SK-N-SH (cell line): ENCODE measurements around the gene ARHGAP11A. TPM values are rescaled to one million over a fixed set of nuclear protein-coding genes. Genes with fewer than 3 reads are reported as not detected.

ENCODE experiments used
- CTCF ChIA-PET: fragments of 300-600, 350-600 bp; formaldehyde crosslinking; extraction: SDS; loops from one replicate; lab custom pipeline; 2021; lab: Yijun Ruan, JAX
- POLR2A ChIA-PET: fragments of 350-600 bp; sonication (Branson Sonifier 250); formaldehyde crosslinking; extraction: SDS; loops from one replicate; lab custom pipeline; 2020; ENCODE audit warnings: antibody characterized with exemption, inconsistent platforms; lab: Yijun Ruan, JAX
- DNase-seq: peaks from one replicate; pipeline ENCODE4 v3.0.0; 2012
- H2AFZ ChIP-seq: fragments of 200-600 bp; sonication (generic); 2 replicates; pipeline ENCODE4 v1.8.1; 2016; ENCODE audit warnings: antibody characterized with exemption, mild to moderate bottlenecking, low read depth
- H3F3A ChIP-seq: fragments of 200-600 bp; sonication (generic); replicated peaks from 2 replicates; pipeline ENCODE3; 2016; ENCODE audit warnings: antibody characterized with exemption, mild to moderate bottlenecking; ENCODE audit not compliant: insufficient read depth
- H3K27ac ChIP-seq, 2 experiments: fragments of 200-500 bp in 1 of 2; fragments of 200-600 bp in 1 of 2; sonication (Bioruptor generic) in 1 of 2; sonication (generic), shearing (Covaris generic) in 1 of 2; 2 replicates each; pipeline versions ENCODE4 v1.5.1 to v1.6.1; 2014 to 2016; ENCODE audit warnings: low read depth in 2 of 2, inconsistent platforms in 1 of 2, low read length in 1 of 2, mild to moderate bottlenecking in 1 of 2, mixed read lengths in 1 of 2
- H3K27me3 ChIP-seq: fragments of 200-600 bp; sonication (generic), shearing (Covaris generic); 2 replicates; pipeline ENCODE4 v1.6.1; 2016; ENCODE audit warnings: mixed run types; ENCODE audit not compliant: insufficient read depth
- H3K36me3 ChIP-seq, 2 experiments: fragments of 200-500 bp in 1 of 2; fragments of 200-600 bp in 1 of 2; sonication (Bioruptor generic) in 1 of 2; sonication (generic) in 1 of 2; replicated peaks in 1 of 2; 2 replicates each; pipeline versions ENCODE3 to v1.5.1; 2014 to 2016; ENCODE audit warnings: low read length in 1 of 2, mild to moderate bottlenecking in 1 of 2; ENCODE audit not compliant: insufficient read depth in 2 of 2, control insufficient read depth in 1 of 2
- H3K4me1 ChIP-seq, 2 experiments: fragments of 200-500 bp in 1 of 2; fragments of 200-600 bp in 1 of 2; sonication (Bioruptor generic) in 1 of 2; sonication (generic), shearing (Covaris generic) in 1 of 2; 2 replicates each; pipeline versions ENCODE4 v1.5.1 to v1.6.1; 2014 to 2016; ENCODE audit warnings: low read depth in 1 of 2, low read length in 1 of 2, mixed run types in 1 of 2; ENCODE audit not compliant: insufficient read depth in 2 of 2, control insufficient read depth in 1 of 2
- H3K4me2 ChIP-seq: fragments of 200-600 bp; sonication (generic), shearing (Covaris generic); 2 replicates; pipeline ENCODE4 v1.6.1; 2017; ENCODE audit warnings: mixed run types
- H3K4me3 ChIP-seq, 2 experiments: fragments of 200-500 bp in 1 of 2; fragments of 200-600 bp in 1 of 2; sonication (Bioruptor generic) in 1 of 2; sonication (generic), shearing (Covaris generic) in 1 of 2; 2 replicates each; pipeline versions ENCODE4 v1.5.1 to v1.8.1; 2014 to 2016; ENCODE audit warnings: low read depth in 2 of 2, inconsistent platforms in 1 of 2, low read length in 1 of 2, mild to moderate bottlenecking in 1 of 2, mixed read lengths in 1 of 2, moderate library complexity in 1 of 2
- H3K79me2 ChIP-seq: fragments of 200-600 bp; sonication (generic); 2 replicates; pipeline ENCODE4 v1.8.1; 2017; ENCODE audit warnings: mild to moderate bottlenecking; ENCODE audit not compliant: insufficient read depth
- H3K9ac ChIP-seq: fragments of 200-600 bp; sonication (generic); 2 replicates; pipeline ENCODE4 v1.6.1; 2017; ENCODE audit warnings: mixed run types
- H3K9me2 ChIP-seq: fragments of 200-600 bp; sonication (generic); 2 replicates; pipeline ENCODE4 v1.6.1; 2017; ENCODE audit warnings: mixed run types
- H3K9me3 ChIP-seq: fragments of 200-600 bp; sonication (generic); 2 replicates; pipeline ENCODE4 v1.6.1; 2017; ENCODE audit warnings: mixed run types, mild to moderate bottlenecking, moderate library complexity
- H4K20me1 ChIP-seq: fragments of 200-600 bp; sonication (generic); 2 replicates; pipeline ENCODE4 v1.6.1; 2017; ENCODE audit warnings: mild to moderate bottlenecking, mixed run types; ENCODE audit not compliant: insufficient read depth
- CHD2 ChIP-seq: fragments of 150-350 bp; IDR thresholded peaks from 2 replicates; pipeline ENCODE4 v1.6.1; 2018; ENCODE audit warnings: low read length; ENCODE audit not compliant: partially characterized antibody
- GATA2 ChIP-seq: sonication (generic); formaldehyde crosslinking; IDR thresholded peaks from 2 replicates; pipeline ENCODE4 v1.5.0; 2020; ENCODE audit warnings: mild to moderate bottlenecking, missing genetic modification reagents
- JUND ChIP-seq: IDR thresholded peaks from 2 replicates; pipeline ENCODE4 v1.4.0; 2012
- MEF2A ChIP-seq: IDR thresholded peaks from 2 replicates; pipeline ENCODE4 v1.4.0; 2012; ENCODE audit warnings: low read depth, borderline replicate concordance
- POLR2AphosphoS5 ChIP-seq: IDR thresholded peaks from 2 replicates; pipeline ENCODE4 v1.6.1; 2012; ENCODE audit warnings: low read depth, low read length
- RCOR1 ChIP-seq: fragments of 150-350 bp; IDR thresholded peaks from 2 replicates; pipeline ENCODE4 v1.6.1; 2017; ENCODE audit warnings: antibody characterized with exemption, low read length
- SIN3A ChIP-seq: IDR thresholded peaks from 2 replicates; pipeline ENCODE4 v1.6.1; 2012; ENCODE audit warnings: low read depth, mild to moderate bottlenecking, low read length, moderate library complexity, borderline replicate concordance
- TAF1 ChIP-seq: IDR thresholded peaks from 2 replicates; pipeline ENCODE4 v1.6.1; 2012; ENCODE audit warnings: low read depth, mild to moderate bottlenecking, low read length, moderate library complexity, borderline replicate concordance
- YY1 ChIP-seq: IDR thresholded peaks from 2 replicates; pipeline ENCODE4 v1.4.0; 2012; ENCODE audit warnings: low read depth, mild to moderate bottlenecking
- WGBS: methylation state at CpG from one replicate; pipeline ENCODE4 v1.1.6; 2017; ENCODE audit warnings: low lambda C conversion rate; 5-methylcytosine and 5-hydroxymethylcytosine counted together
- polyA plus RNA-seq, 3 experiments: library from polyadenylated mRNA; depleted of rRNA; stranded (reverse); fragments of >200 nt; gene quantifications; 2 replicates each; pipeline ENCODE4 v1.2.3, GENCODE V29; 2012
- TF ChIP-seq, protein P1 (sequence below): IDR thresholded peaks from 2 replicates; pipeline ENCODE4 v1.4.0; 2012; ENCODE audit warnings: low read depth, borderline replicate concordance
- TF ChIP-seq, protein P2 (sequence below): fragments of 150-350 bp; IDR thresholded peaks from 2 replicates; pipeline ENCODE4 v1.6.1; 2016; ENCODE audit warnings: mild to moderate bottlenecking, low read depth, low read length
- TF ChIP-seq, protein P3 (sequence below): IDR thresholded peaks from 2 replicates; pipeline ENCODE4; 2012
- TF ChIP-seq, protein P4 (sequence below): IDR thresholded peaks from 2 replicates; pipeline ENCODE4 v1.6.1; 2012; ENCODE audit warnings: mild to moderate bottlenecking, low read depth, low read length, moderate library complexity
- TF ChIP-seq, protein P5 (sequence below): fragments of 200-600 bp; sonication (generic); IDR thresholded peaks from 2 replicates; pipeline ENCODE4 v1.6.1; 2017; ENCODE audit warnings: antibody characterized with exemption, mild to moderate bottlenecking, moderate library complexity

The ARHGAP11A gene
- polyA plus RNA-seq, 1 of the 3 experiments (the other 2 are of a cell fraction) = 4.8 TPM

DNA sequence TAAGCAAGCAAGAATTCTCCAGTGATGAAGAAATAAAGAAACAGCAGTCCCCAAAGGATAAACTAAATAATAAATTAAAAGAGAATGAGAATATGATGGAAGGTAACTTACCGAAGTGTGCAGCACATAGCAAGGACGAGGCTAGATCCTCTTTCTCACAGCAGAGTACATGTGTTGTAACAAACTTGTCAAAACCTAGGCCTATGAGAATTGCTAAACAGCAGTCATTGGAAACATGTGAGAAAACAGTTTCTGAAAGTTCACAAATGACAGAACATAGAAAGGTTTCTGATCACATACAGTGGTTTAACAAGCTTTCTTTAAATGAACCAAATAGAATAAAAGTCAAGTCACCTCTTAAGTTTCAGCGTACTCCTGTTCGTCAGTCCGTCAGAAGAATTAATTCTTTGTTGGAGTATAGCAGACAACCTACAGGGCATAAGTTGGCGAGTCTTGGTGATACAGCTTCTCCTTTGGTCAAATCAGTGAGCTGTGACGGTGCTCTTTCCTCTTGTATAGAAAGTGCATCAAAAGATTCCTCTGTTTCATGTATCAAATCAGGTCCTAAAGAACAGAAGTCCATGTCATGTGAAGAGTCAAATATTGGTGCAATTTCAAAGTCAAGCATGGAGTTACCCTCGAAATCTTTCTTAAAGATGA, 21.7 kb downstream of the ARHGAP11A start (continued):
- TF ChIP-seq, protein P1, sequence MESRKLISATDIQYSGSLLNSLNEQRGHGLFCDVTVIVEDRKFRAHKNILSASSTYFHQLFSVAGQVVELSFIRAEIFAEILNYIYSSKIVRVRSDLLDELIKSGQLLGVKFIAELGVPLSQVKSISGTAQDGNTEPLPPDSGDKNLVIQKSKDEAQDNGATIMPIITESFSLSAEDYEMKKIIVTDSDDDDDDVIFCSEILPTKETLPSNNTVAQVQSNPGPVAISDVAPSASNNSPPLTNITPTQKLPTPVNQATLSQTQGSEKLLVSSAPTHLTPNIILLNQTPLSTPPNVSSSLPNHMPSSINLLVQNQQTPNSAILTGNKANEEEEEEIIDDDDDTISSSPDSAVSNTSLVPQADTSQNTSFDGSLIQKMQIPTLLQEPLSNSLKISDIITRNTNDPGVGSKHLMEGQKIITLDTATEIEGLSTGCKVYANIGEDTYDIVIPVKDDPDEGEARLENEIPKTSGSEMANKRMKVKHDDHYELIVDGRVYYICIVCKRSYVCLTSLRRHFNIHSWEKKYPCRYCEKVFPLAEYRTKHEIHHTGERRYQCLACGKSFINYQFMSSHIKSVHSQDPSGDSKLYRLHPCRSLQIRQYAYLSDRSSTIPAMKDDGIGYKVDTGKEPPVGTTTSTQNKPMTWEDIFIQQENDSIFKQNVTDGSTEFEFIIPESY = no peak
- TF ChIP-seq MEF2A = no peak

DNA sequence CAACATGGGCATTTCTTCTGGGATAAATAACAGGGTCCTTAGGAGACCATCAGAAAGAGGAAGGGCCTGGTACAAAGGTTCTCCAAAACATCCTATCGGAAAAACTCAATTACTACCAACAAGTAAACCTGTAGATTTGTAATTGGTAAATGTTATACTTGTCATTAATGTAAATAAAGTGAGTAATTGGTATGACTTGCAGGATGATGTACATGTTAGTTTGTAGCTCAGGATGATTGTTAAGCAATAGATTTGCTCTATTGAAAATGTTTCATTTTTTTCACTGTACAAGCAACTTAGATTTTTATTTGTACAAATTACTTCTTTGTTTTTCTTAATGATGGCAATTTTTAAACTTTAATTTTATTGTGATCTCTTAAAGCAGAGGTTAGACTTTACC, 22.4 kb downstream of the ARHGAP11A start:
- peaks cover 31% of the 10 kb centered on the region for H3F3A ChIP-seq
- no peaks in the 10 kb centered on the region for H4K20me1 ChIP-seq
- no peak overlapping the region for H3K4me2 ChIP-seq
- no peaks in the 10 kb centered on the region for H3K9me3 ChIP-seq
- H3K9ac ChIP-seq = no peak overlapping the region
- H3K4me1 ChIP-seq = peaks cover 0 to 2% of the 10 kb centered on the region in 2 experiments; a peak in 1 of 4 replicates
- DNase-seq = no peak
- POLR2A ChIA-PET = no interaction called here
- no peak overlapping the region for H3K4me3 ChIP-seq
- H3K27me3 ChIP-seq = no peaks in the 10 kb centered on the region
- H3K36me3 ChIP-seq = peaks cover 51 to 59% of the 10 kb centered on the region in 2 experiments
- H3K9me2 ChIP-seq = no peaks in the 10 kb centered on the region
- CTCF ChIA-PET = interaction anchor here (1.2 to 1.3 kb wide), 2 partner anchors 14 to 25 kb away, joined by 3 to 4 read pairs; no protein-coding TSS in a partner anchor
- WGBS = 95% methylated on average over 1 of the region's 1 CpG
- peaks cover 7% of the 10 kb centered on the region; the same call in 1 of the 2 replicates for H3K79me2 ChIP-seq
- no peak overlapping the region for H2AFZ ChIP-seq
- TF ChIP-seq POLR2AphosphoS5 = no peak
- TF ChIP-seq, protein P2, sequence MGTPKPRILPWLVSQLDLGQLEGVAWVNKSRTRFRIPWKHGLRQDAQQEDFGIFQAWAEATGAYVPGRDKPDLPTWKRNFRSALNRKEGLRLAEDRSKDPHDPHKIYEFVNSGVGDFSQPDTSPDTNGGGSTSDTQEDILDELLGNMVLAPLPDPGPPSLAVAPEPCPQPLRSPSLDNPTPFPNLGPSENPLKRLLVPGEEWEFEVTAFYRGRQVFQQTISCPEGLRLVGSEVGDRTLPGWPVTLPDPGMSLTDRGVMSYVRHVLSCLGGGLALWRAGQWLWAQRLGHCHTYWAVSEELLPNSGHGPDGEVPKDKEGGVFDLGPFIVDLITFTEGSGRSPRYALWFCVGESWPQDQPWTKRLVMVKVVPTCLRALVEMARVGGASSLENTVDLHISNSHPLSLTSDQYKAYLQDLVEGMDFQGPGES = no peak
- TF ChIP-seq, protein P3, sequence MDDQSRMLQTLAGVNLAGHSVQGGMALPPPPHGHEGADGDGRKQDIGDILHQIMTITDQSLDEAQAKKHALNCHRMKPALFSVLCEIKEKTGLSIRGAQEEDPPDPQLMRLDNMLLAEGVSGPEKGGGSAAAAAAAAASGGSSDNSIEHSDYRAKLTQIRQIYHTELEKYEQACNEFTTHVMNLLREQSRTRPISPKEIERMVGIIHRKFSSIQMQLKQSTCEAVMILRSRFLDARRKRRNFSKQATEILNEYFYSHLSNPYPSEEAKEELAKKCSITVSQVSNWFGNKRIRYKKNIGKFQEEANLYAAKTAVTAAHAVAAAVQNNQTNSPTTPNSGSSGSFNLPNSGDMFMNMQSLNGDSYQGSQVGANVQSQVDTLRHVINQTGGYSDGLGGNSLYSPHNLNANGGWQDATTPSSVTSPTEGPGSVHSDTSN = no peak
- TF ChIP-seq RCOR1 = no peak
- no peak for TF ChIP-seq YY1
- no peak for TF ChIP-seq JUND
- TF ChIP-seq, protein P4, sequence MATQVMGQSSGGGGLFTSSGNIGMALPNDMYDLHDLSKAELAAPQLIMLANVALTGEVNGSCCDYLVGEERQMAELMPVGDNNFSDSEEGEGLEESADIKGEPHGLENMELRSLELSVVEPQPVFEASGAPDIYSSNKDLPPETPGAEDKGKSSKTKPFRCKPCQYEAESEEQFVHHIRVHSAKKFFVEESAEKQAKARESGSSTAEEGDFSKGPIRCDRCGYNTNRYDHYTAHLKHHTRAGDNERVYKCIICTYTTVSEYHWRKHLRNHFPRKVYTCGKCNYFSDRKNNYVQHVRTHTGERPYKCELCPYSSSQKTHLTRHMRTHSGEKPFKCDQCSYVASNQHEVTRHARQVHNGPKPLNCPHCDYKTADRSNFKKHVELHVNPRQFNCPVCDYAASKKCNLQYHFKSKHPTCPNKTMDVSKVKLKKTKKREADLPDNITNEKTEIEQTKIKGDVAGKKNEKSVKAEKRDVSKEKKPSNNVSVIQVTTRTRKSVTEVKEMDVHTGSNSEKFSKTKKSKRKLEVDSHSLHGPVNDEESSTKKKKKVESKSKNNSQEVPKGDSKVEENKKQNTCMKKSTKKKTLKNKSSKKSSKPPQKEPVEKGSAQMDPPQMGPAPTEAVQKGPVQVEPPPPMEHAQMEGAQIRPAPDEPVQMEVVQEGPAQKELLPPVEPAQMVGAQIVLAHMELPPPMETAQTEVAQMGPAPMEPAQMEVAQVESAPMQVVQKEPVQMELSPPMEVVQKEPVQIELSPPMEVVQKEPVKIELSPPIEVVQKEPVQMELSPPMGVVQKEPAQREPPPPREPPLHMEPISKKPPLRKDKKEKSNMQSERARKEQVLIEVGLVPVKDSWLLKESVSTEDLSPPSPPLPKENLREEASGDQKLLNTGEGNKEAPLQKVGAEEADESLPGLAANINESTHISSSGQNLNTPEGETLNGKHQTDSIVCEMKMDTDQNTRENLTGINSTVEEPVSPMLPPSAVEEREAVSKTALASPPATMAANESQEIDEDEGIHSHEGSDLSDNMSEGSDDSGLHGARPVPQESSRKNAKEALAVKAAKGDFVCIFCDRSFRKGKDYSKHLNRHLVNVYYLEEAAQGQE = no peak
- no peak for TF ChIP-seq TAF1
- TF ChIP-seq, protein P5, sequence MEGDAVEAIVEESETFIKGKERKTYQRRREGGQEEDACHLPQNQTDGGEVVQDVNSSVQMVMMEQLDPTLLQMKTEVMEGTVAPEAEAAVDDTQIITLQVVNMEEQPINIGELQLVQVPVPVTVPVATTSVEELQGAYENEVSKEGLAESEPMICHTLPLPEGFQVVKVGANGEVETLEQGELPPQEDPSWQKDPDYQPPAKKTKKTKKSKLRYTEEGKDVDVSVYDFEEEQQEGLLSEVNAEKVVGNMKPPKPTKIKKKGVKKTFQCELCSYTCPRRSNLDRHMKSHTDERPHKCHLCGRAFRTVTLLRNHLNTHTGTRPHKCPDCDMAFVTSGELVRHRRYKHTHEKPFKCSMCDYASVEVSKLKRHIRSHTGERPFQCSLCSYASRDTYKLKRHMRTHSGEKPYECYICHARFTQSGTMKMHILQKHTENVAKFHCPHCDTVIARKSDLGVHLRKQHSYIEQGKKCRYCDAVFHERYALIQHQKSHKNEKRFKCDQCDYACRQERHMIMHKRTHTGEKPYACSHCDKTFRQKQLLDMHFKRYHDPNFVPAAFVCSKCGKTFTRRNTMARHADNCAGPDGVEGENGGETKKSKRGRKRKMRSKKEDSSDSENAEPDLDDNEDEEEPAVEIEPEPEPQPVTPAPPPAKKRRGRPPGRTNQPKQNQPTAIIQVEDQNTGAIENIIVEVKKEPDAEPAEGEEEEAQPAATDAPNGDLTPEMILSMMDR = no peak
- TF ChIP-seq CHD2 = no peak
- no peak for TF ChIP-seq MEF2A
- TF ChIP-seq, protein P1 = no peak
- no peak for TF ChIP-seq SIN3A
- TF ChIP-seq GATA2 = no peak
- H3K27ac ChIP-seq = no peak overlapping the region
